HG03378 (cell line): ENCODE measurements around the gene STK11.

Experiments used
- ATAC-seq: cut with Tn5 transposase; IDR thresholded peaks from one replicate; pipeline ENCODE4 v1.9.1; 2021; ENCODE audit warnings: mild to moderate bottlenecking, moderate library complexity; ENCODE audit not compliant: unreplicated experiment

Gene STK11

DNA sequence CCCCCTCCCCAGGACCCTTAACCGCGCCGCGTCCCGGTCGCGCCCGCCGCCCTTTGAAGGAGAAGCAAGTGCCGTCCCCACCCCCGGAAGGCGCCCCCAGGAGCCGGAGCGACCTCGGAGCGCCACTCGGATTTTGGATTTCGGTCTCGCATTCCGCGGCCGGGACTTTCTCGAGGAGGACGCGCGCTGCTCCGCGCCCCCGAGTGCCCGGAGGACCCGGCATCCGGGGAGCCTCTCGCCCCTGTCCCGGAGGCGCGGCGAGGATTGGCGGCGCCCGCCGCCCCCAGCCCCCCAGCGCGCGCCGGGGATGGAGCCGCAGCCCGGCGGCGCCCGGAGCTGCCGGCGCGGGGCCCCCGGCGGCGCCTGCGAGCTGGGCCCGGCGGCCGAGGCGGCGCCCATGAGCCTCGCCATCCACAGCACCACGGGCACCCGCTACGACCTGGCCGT, 44.4 kb downstream of the STK11 start:
- ATAC-seq: no peak

DNA sequence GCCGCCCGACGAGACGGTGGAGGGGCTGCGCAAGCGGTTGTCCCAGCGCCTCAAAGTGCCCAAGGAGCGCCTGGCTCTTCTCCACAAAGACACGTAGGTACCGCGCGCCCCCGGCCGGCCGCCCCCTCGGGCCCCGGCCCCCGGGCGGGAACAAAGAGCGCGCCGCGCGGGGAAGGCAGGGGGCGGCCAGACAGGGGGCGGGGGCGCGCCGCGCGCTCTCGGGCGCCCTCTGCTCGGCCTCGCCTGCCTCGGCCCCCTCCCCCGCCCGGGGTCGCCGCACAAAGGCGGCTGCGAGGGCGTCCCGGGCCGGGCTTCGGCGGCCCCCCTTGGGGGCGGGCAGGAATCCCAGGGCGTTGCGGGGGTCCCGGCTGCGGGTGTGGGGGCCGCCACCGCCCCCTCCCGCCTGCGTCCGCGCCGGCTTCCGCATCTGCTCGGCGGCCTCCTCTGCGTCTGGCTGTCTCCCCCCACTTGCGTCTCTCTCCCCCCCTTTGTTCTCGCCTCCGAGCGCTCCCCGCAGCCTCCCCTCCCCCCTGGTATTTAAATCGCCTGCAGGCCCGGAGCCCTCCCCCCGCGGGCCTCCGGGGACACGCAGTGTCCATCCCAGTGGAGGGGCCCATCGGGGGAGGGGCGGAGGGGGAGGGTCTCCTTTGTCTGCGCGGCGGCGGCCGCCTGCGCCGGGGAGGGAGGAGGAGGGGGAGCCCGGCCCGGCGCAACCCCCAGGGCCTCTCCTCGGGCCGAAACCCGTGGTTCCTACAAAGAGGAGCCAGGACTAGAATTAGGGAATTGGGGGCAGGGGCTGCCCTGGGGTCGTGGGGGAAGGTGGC, 45.1 kb downstream of the STK11 start:
- no peak for ATAC-seq

DNA sequence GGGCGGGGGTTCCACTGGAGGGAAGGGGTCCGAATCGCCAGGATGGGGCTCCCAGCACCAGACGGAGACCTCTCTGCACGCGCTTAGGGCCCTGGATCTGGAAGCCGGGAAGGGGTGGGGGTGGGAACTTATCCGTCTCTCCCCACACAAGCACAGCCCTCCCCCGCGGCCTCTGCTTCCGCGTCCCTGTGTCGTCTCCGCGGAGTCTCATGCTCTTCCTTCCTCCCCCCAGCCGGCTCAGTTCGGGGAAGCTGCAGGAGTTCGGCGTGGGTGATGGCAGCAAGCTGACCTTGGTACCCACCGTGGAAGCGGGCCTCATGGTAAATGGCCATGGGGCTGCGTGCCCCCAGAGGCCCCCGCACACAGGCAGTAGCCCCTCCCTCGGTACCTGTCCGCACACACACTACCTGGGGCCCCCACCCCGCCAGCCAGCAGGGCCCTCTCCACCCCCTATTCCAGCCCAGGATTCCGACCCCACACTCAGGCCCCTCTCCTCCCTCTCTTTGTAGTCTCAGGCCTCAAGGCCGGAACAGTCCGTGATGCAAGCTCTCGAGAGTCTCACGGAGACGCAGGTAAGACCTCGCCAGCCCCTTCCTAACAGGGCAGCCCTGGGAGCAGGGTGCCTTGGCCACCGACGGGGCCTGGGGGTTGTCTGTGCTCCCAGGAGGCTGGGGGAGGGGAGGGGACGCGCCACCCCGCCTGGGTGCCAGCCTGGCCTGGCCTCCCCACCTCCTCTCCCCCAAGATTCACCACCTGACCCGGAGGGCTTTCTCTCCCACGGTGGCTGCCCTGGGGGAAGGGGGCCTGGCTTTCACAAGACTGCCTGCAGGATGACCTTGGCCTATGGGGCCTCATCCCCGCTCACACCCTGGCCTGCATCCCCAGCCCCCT, 46.0 kb downstream of the STK11 start:
- ATAC-seq: no peak

DNA sequence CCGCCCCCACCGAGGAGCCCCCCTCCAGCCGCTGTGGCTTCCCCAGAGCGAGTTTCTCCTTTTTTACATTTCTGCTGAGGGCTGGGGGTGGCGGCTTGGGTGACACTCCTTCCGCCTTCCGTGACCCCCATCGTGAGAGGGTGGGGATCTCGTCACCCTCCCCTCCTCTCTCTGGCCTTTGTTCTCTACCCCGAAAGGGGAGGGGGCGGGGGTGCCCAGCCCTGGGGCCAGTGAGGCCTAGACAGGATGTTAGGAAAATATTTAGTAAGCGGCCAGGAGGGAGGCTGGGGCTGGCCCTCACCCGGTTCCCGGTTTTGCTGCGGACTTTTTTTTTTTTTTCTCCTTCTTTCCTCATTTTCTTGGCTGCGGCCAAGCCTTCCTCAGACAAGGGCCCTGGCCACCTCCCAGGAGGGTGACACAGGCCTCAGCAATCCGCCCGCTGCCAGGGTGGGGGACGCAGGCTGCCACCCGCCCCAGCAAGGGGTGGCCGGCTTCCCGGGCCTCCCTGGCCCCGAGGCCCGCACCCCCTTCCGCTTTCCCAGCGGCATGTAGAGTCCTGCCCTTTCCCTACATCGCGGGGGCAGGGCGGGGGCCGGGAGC, 46.7 kb downstream of the STK11 start:
- no peak for ATAC-seq

DNA sequence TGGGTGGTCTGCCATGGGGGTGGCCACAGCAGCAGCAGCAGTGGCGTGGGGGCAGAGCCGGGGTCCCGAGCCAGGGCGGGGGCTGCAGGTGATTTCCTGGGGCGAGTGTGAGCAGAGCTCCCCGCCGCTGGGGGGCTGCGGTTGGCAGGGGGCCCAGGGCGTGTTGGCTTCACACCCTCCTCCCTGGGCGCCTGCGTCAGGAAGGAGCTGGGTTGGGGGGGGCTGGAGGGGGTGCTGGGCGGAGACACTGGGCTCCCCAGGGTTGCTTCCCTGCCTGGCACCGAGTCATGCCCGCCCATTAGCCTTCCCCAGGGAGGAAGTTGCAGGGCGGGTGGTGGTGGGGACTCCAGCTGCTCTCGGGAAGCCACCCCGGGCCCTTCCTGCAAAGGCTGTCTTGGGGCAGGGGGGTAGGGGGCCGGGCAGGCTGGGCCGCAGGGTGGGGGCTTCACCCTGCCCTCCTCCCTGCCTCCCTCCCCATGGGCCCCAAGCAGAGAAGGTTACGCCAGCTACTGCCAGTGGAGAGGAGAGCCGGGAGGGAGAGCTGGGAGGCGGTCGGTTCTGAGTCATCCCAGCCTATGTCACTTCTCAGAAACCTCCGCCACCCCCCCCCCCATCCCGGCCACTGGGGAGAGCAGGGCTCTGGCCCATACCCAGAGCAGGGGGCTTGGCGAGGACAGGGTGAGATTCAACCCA, 47.4 kb downstream of the STK11 start:
- ATAC-seq: no peak

DNA sequence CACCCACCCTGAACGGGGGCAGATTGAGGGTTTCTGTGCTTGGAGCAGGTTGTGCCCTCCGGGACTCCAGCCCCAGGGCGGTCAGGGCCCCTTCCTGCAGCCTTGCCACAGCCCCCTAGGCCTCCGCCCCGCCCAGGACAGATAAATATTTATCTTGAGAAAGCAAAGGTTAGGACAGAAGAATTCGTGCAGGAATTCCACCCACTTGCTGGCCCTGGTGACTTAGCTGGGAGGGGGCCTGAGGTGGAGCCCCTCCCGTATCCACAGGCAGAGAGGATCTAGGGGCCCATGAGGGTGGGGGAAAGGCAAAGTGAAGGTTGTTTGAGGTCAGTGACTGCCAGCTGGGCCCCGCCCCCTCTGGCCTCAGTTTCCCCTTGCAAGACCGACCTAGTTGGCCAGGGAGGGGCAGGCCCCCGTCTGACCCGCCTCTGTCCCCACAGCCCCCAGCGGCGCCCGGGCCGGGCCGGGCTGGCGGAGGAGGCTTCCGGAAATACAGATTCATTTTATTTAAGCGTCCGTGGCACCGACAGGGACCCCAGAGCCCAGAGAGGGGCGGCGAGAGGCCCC, 48.0 kb downstream of the STK11 start:
- ATAC-seq: no peak

DNA sequence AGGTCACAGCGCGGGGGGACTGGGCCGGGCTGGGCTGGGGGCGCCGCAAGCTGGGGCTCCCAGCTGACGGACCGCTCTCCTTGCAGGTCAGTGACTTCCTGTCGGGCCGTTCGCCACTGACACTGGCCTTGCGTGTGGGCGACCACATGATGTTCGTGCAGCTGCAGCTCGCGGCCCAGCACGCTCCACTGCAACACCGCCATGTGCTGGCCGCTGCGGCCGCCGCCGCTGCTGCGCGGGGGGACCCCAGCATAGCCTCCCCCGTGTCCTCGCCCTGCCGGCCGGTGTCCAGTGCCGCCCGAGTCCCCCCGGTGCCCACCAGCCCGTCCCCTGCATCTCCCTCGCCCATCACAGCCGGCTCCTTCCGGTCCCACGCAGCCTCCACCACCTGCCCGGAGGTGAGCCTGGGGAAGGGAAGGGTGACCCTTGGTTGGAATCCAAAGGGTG, 48.5 kb downstream of the STK11 start:
- ATAC-seq: no peak

DNA sequence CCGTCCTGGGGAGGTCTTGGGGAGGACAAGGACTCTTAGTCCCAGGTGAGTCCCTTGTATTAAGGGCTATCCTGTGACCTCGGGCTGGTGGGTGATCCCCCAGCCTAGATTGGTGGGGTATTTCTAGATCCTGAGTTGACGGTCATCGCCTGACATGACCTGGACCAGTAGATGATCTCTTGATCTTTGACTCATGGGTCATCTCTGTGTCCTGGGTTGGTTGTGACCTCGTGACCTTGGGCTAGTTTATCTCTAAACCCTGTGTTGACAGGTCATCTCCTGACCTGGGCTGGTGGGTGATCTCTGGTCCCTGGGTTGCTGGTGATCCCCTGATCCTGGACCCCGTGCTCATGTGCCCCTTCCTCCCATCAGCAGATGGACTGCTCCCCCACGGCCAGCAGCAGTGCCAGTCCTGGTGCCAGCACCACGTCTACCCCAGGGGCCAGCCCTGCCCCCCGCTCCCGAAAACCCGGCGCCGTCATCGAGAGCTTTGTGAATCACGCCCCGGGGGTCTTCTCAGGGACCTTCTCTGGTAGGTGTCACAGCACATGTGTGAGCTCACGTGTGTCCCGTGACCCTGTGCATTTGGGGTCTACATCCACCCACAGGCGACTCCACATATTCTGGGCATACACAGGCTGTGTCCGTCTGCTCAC, 49.1 kb downstream of the STK11 start:
- no peak for ATAC-seq

DNA sequence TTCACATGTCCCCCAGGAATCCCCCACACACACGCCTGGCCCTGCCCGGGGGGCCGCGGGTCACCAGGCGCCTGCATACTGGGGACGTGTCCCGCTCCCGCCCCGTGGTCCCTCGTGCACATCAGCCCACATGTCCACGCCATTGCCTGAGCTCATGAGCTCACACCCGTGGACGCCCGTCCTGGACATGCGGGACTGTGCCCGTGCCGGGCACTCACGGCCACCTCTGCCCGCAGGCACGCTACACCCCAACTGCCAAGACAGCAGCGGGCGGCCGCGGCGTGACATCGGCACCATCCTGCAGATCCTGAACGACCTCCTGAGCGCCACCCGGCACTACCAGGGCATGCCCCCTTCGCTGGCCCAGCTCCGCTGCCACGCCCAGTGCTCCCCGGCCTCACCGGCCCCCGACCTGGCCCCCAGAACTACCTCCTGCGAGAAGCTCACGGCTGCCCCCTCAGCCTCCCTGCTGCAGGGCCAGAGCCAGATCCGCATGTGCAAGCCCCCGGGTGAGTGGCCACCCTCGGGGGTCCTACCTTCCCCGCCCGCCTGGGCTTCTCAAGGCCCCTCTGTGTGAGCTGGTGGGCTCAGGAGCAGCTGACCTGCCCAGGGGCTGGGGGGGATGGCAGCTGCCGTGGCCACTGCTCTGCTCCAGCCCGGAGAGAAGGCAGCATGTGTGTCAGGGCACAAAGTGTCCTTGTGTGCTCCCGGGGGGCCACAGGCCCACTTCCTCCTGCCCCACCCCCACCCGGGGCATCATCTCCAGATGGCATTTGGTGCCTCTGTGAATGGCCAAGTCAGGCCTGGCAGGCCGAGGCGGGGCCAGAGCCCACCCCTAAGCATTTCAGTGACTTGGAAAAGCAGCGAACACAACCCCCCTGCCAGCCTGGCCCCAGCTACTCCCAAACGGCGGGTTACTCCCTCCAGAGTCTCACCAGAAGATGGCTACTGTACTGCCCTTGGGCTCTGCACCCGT, 49.9 kb downstream of the STK11 start:
- no peak for ATAC-seq

DNA sequence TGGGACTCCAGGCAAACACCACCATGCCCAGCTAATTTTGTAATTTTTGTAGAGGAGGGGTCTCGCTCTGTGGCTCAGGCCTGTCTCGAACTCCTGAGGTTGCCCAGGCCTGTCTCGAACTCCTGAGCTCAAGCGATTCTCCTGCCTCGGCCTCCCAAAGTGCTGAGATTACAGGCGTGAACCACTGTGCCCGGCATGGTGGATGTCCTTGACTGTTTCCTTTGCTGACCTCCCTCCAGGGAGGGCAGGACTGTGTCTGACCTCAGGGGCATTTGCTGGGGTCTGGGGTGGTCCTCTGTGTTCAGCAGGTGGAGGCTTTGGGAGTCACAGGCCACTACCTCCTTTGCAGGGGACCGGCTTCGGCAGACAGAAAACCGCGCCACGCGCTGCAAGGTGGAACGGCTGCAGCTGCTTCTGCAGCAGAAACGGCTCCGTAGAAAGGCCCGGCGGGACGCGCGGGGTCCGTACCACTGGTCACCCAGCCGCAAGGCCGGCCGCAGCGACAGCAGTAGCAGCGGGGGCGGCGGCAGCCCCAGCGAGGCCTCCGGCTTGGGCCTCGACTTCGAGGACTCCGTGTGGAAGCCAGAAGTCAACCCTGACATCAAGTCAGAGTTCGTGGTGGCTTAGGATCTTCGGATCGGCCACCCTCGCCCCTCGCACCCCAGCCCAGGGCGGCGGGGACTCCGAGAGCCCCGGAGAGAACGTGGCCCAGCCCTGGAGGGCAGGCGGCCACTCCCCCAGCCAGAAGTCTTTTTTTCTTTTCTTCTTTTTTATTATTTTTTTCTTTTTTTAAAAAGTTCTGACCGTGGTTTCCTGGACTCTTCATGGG, 51.3 kb downstream of the STK11 start:
- no peak for ATAC-seq

DNA sequence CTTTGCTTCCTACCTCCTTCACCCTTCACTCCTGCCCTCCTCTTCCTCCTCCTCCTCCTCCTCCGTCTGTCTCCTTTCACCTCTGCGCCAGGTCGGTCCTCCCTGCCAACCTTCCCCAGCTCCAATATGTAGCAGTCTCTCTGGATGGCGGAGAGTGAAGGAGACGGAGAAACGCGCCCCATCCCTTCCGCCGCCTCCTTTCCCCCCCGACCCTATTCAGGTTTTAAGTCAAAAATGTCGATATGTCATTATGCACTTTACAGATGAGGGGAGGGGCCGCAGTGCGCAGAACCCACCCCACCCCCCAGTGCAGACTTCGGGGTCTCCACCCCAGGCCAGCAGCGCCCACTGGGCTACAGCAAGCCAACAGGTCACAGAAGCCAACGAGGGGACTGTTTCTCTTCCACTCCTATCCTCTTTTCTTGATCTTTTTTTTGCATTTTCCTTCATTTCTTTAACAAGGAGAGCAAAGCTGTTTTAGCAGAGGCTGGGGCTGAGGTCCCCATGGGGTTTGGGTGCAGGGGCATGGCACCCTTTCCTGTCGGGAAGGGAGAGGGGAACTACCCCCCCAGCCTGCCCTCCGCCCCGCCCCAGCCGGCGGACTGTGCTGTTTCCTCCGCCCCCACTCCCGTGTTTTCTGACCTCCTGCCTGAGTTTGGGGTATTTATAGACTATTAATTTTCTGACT, 52.0 kb downstream of the STK11 start:
- no peak for ATAC-seq

DNA sequence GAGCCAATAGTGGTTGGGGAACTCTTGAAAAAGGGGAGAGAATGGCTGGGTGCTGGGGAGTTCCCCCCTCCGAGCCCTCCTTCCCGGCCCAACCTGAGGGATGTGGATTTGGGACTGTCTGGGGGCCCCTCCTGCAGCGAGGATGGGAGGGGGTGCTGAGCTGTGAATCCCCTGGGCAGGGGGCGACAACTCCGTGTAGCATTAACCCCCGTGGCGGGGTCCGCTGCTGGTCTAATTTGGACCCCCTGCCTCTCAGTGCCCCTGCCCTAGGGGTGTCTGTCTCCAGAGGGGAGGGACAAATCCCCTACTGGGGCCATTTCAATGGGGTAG, 52.5 kb downstream of the STK11 start:
- ATAC-seq: no peak

DNA sequence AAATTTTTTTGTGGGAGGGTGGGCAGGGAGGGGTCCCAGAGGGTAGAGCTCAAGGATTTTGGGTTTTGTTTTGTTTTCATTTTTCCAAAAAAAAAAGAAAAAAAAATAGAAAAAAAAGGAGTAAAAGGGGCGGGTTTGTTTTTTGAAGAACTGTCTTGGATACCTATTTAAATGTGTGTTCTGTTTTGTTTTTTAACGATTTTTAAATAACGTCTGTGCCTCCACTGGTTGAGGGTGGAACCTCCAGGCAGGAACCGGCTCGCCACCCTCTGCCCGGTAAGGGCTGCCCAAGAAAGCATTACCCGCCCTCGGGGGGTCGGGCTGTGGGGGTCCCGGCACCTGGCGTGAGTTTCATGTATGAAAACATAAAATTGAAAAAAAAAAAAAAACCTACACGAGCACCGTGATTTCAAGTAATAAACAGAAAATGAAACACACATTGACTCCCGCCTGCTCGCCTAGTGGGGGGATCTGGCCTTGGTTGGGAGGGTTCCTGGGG, 53.2 kb downstream of the STK11 start:
- ATAC-seq: no peak

DNA sequence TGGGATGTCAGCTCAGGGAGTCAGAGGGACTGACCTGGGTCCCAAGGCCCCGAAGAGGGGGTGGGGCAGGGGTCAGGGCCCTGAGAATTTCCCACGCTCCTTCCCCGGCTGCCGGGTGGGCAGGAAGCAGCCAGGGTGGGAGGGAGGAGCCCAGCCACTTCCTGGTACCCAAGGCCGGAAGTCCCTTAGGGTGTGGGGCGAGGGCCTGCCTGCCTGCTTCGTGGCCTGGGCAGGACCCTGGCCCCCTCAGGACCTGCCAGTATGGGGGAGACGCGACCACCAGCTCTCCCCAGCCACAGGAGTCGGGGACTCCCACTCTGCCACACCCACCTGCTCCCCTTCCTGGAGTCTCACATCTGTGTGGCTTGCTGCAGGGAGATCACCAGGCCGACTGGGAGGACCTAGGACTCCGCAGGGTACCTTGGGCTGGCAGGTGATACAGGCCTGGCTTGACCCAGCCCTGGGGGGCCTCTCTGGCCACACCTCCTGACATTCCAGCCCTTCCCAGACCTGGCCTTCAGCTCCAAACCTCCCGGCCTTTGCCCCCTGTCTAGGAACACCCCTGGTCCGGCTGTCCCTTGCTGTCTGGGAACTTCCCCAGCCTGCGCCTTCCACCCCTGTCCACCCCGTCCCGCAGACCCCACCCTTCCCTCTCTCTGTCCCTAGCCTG, 53.8 kb downstream of the STK11 start:
- peak; percentile 30 for ATAC-seq

DNA sequence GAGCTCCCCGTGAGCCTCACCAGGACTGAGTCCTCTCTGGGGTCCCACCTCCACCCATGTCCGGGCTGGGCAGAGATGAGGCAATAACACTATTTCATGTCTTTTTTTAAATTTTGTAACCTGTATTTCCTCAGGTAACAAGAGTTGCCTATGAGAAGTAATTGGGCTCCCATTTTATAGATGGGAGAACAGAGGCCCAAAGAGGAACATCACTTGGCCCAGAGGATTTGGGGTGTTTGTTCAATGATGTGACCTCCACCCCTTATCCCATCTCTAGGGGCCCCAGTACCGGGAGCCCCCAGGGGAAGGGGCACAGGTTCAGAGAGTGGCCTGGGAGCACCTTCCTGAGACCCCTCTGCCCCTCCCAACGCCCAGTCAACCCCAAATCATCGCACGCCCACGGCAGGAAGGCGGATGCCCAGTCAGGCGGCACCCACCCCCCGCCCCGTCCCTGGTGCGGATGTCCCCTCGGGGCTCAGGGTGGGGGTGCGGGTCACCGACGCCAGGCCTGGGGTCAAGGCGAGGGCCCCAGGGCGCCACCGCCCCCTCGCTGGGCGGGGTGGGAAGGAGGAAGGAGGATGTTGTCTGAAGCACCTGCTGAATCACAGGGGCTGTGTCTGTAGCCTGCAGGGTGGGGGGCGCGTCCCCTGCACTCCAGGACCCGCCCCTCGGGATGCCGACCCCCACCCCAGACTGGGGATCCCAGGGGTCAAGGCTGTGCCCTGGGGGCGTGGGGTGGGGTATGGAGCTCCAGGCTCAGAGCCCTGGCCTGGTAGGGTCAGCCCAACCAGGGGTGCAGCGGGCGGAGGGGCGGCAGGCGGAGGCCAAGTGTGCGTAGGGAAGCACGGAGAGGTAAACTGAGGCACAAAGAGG, 54.5 kb downstream of the STK11 start:
- ATAC-seq: no peak
